Measurements from ENCODE around the gene SLITRK2.

The SLITRK2 gene

GRCh38 chrX:145848857-145849256, 31.2 kb downstream of the SLITRK2 start:
- DNase-seq (ENCODE audit: extremely low read depth in 1 of 2, low read depth in 1 of 2): no peak

GRCh38 chrX:145853181-145853580, 35.6 kb downstream of the SLITRK2 start:
- no peak for DNase-seq (ENCODE audit: extremely low read depth in 1 of 2, low read depth in 1 of 2)

GRCh38 chrX:145856181-145856580, 38.6 kb downstream of the SLITRK2 start:
- no peak for DNase-seq (ENCODE audit: extremely low read depth in 1 of 2, low read depth in 1 of 2)

- no peak for DNase-seq (ENCODE audit: extremely low read depth in 1 of 2, low read depth in 1 of 2)
These were observed 44.2 kb downstream of the SLITRK2 start for GRCh38 chrX:145861818-145862217.

- DNase-seq (ENCODE audit: extremely low read depth in 1 of 2, low read depth in 1 of 2): no peak
These were observed 47.5 kb downstream of the SLITRK2 start for GRCh38 chrX:145865082-145865481.
